RWPE1 (cell line): ENCODE results near the gene SLC28A1.

Source experiments
- CTCF ChIA-PET: fragments of 350-600 bp; sonication (Branson Sonifier 250); formaldehyde crosslinking; extraction: SDS; loops from one replicate; lab custom pipeline; 2021; lab: Yijun Ruan, JAX
- POLR2A ChIA-PET: fragments of 400-600 bp; formaldehyde crosslinking; extraction: SDS; loops from one replicate; lab custom pipeline; 2020; ENCODE audit warnings: antibody characterized with exemption; ENCODE audit not compliant: low non-redundant PET; lab: Yijun Ruan, JAX
- DNase-seq: peaks from one replicate; pipeline ENCODE4 v3.0.0; 2012; ENCODE audit warnings: low spot score
- H3K27ac ChIP-seq: fragments of 450-650 bp; 2 replicates; pipeline ENCODE4 v1.5.1; 2017
- TF ChIP-seq, protein P1 (sequence below): fragments of 450-650 bp; conservative IDR thresholded peaks from 2 replicates; pipeline ENCODE4 v1.5.1; 2017; ENCODE audit warnings: low read depth, mild to moderate bottlenecking

The SLC28A1 gene, protein sequence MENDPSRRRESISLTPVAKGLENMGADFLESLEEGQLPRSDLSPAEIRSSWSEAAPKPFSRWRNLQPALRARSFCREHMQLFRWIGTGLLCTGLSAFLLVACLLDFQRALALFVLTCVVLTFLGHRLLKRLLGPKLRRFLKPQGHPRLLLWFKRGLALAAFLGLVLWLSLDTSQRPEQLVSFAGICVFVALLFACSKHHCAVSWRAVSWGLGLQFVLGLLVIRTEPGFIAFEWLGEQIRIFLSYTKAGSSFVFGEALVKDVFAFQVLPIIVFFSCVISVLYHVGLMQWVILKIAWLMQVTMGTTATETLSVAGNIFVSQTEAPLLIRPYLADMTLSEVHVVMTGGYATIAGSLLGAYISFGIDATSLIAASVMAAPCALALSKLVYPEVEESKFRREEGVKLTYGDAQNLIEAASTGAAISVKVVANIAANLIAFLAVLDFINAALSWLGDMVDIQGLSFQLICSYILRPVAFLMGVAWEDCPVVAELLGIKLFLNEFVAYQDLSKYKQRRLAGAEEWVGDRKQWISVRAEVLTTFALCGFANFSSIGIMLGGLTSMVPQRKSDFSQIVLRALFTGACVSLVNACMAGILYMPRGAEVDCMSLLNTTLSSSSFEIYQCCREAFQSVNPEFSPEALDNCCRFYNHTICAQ

DNA sequence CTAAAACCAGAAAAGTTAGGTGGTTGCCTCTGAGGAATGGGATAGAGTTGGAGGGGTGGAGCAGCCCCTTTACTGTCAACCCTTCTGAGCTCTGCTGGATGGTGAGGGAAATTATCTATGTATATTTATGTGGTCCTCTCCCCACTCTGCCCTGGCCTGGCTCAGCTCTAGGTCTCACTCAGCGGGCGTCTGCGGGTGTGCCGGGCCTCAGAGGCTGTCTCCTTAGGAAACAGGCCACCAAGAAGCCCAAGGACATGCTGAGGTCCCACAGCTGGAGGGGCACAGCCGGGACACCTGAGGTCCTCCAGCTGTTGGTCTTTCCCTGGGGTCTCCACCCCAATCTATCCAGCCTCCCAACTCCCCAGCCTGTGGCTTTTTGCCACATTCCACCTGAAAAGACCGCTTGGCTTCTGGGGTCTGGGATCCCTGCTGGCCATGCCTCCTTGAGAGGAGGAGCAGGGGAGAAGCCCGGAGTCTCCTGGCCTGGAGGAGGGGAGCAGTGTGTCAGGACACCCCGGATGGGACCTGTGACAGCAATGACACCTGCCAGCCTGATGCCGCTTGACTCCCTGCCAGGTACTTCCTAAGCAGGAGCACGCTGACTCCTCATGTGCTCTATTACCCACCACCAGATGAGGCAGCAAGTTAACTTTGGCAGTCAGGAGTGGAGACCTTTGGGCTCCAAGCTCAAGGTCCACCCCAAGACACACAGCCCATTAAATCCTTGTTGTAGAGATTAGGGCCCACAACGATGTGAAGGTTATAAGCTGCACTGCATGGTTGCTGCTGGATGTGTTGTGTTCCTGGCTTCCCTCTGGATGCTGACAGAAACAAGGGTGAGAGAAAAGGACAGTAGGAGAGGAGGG, at the start of gene SLC28A1:
Gene SLC28A1, plus strand, starts transcription at position 747 of the 866 bp plus-strand sequence. CDS start 3,099 bp downstream, outside the sequence.
- CTCF ChIA-PET: no interaction called here
- H3K27ac ChIP-seq: no peak within 1 kb of the TSS
- TF ChIP-seq, protein P1, sequence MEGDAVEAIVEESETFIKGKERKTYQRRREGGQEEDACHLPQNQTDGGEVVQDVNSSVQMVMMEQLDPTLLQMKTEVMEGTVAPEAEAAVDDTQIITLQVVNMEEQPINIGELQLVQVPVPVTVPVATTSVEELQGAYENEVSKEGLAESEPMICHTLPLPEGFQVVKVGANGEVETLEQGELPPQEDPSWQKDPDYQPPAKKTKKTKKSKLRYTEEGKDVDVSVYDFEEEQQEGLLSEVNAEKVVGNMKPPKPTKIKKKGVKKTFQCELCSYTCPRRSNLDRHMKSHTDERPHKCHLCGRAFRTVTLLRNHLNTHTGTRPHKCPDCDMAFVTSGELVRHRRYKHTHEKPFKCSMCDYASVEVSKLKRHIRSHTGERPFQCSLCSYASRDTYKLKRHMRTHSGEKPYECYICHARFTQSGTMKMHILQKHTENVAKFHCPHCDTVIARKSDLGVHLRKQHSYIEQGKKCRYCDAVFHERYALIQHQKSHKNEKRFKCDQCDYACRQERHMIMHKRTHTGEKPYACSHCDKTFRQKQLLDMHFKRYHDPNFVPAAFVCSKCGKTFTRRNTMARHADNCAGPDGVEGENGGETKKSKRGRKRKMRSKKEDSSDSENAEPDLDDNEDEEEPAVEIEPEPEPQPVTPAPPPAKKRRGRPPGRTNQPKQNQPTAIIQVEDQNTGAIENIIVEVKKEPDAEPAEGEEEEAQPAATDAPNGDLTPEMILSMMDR: no peak
- POLR2A ChIA-PET: no interaction called here
- DNase-seq: no peak

DNA sequence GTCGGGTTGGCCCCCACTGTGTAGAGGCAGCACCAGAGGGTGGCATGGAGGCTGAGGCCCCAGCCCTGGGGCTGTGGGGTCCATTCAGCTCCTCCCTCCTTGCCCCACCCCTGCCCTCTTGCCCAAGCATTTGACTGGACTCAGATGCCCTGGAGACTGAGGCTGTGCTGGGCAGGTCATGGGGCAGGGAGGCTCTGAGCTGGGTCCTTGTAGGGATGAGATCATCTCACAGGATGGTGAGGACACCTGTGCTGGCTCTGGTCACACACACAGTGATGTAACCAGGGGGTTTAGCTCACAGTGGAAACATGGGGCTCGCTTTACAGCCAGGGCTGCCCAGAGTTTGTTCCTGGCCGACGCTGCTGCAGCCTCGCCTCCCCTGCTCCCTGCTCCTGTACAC, 49.5 kb upstream of the SLC28A1 start:
- H3K27ac ChIP-seq: no peak overlapping the region
- POLR2A ChIA-PET: no interaction called here
- CTCF ChIA-PET: interaction anchor here (0.6 to 1.3 kb wide), 3 partner anchors 10 to 226 kb away, joined by 3 to 5 read pairs (median 3); no protein-coding TSS in a partner anchor
- DNase-seq: no peak
- TF ChIP-seq, protein P1: no peak

DNA sequence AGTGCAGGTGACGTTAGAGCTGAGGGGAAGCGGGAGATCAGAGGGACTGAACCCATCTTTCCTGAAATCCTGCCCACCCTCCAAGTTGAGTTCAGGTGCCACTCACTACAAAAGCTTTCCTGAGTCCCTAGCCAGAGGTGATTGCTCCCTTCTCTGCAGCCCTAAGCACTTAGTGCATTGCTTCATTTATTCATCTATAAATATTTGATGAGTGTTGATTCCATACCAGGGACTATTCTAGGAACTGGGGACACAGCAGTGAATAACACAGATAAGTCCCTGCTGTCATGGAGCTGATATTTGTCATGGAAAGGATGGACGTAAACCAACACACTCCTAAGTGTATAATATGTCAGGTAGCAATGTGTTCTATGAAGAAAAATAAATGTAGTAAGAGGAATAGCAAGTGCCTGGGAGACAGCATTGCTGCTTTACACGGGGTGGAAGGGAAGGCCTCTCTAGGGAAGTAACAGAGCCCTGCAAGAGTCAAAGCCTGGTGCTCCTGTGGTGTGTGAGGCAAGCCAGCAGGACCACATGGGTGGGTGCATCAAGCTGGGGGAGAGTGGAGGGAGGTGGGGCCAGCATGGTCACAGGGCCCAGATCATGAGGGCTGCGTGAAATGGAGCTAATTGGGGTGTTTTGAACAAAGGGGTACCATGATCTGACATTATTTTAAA, 48.7 kb upstream of the SLC28A1 start:
- ChIA-PET POLR2A (no interaction called here), CTCF (interaction anchor here (0.7 to 0.9 kb wide), 2 partner anchors 9 to 77 kb away, joined by 3 read pairs; no protein-coding TSS in a partner anchor)
- no peak for DNase-seq
- TF ChIP-seq, protein P1: no peak
- H3K27ac ChIP-seq: no peak overlapping the region

DNA sequence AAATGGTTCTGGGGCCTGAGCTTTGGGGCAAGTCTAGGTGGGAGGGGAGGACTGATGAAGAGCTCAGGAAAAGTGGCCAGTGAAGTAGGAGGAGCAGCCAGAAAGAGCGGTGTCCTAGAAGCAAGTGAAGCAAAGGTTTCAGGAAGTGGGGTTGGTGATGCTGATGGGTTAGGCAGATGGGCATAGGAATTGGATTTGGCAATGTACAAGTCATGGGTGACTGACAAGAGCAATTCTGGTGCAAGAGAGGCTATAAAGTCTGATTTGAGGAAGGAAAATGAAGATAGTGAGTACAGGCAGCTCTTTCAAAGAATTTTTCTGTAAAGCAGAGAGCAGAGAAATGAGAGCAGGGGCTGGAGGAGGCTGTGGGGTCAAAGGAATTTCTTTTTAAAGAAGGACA, 47.6 kb upstream of the SLC28A1 start:
- no peak for DNase-seq
- CTCF ChIA-PET: no interaction called here
- TF ChIP-seq, protein P1: no peak
- H3K27ac ChIP-seq: no peak overlapping the region
- POLR2A ChIA-PET: no interaction called here

DNA sequence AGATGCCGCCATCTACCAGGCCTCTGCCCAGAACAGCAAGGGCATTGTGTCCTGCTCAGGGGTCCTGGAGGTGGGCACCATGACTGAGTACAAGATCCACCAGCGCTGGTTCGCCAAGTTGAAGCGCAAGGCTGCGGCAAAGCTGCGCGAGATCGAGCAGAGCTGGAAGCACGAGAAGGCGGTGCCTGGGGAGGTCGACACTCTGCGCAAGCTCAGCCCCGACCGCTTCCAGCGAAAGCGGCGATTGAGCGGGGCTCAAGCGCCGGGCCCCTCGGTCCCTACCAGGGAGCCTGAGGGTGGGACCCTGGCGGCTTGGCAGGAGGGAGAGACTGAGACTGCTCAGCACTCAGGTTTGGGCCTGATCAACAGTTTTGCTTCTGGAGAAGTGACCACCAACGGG, 44.7 kb upstream of the SLC28A1 start:
- H3K27ac ChIP-seq: no peak overlapping the region
- TF ChIP-seq, protein P1: no peak
- ChIA-PET CTCF (interaction anchor here (0.6 to 1.6 kb wide), 2 partner anchors 88 to 164 kb away, joined by 3 to 5 read pairs; no protein-coding TSS in a partner anchor), POLR2A (no interaction called here)
- no peak for DNase-seq
